ENCODE data around the gene SECTM1. TPM values are rescaled to one million over a fixed set of nuclear protein-coding genes. Genes with fewer than 3 reads are reported as not detected.

Gene SECTM1
- total and polyA plus RNA-seq, 9 of the 15 experiments (the other 6 are each of a cell fraction or from before 2014, with no cell fraction given): 0.11 to 0.46 (median 0.18) TPM; not detected in 6

DNA sequence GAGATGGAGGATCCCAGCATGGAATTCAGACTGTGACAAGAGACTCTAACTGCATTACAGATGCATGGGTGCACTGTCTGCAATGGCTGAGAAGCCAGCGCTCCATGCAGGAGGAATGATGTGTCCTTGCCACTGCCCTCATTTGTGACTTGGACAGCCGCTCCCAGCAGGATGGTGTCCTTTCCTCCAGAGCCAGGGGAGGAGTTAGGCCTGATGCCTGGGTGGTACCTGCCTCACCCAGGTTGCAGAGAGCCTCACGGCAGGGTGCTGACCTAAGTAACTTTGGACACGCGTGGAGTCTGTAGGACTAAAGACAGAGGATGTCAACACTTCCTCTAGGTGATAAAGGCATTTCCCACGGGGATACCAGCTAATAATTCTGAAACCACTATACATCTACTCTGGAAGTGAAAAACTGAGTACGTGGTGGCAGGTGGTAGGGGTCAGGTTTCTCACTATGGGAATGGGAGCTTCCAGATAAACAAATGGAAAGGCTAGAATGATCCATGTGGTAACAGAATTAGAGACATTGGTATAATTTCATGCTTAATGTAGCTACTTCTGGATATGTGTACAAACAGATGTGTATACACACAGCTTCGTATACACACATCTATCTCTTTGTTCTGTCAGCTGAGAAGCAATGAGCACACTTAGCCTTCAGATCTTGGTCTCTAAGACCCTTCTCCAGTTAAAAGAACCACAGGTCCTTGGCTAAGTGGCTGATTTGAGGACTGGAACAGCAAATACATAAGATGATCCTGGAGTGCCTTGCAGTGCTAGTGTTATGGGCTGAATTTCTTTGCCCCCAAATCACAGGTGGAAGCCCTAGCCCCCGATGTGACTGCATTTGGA lies 46.3 kb downstream of the SECTM1 start:
- Histone ChIP-seq H3K79me2 (ENCODE audit: control insufficient read depth, insufficient read depth, low read length) (peaks cover 10% of the 10 kb centered on the region), H2AFZ (ENCODE audit: low read depth, low read length) (peak overlapping the region; percentile 67), H3K4me1 (replicated peaks in 1 of 2; ENCODE audit: control insufficient read depth in 2 of 2, insufficient read depth in 2 of 2, low read length in 2 of 2) (peaks cover 49 to 75% of the 10 kb centered on the region in 2 experiments), H3K9me3 (replicated peaks; ENCODE audit: control insufficient read depth, insufficient read depth, low read depth, low read length) (no peaks in the 10 kb centered on the region), H3K9ac (ENCODE audit: insufficient read depth in 1 of 2, low read depth in 2 of 2, low read length in 2 of 2) (peak overlapping the region; percentile 27 to 65; a peak in 3 of 4 replicates), H3K27ac (ENCODE audit: extremely low read depth, low read depth, low read length) (peak overlapping the region; percentile 61), H3K9me1 (ENCODE audit: control insufficient read depth, insufficient read depth, low read length) (no peaks in the 10 kb centered on the region), H3K4me2 (ENCODE audit: insufficient read depth, low read length) (peak overlapping the region; percentile 64; the same call in 1 of the 2 replicates), H3K27me3 (ENCODE audit: control insufficient read depth in 2 of 2, insufficient read depth in 2 of 2, low read length in 2 of 2) (no peaks in the 10 kb centered on the region), H3K4me3 (no peak overlapping the region), H4K20me1 (replicated peaks; ENCODE audit: control insufficient read depth, insufficient read depth, low read length) (no peaks in the 10 kb centered on the region), H3K36me3 (ENCODE audit: control insufficient read depth, insufficient read depth, low read length) (no peaks in the 10 kb centered on the region)
- DNase-seq (ENCODE audit: extremely low read depth in 1 of 4, low spot score in 3 of 4) (no peak), FAIRE-seq (peak; percentile 35), ATAC-seq (no peak)
- no TSS peak for BruUV-seq (replicated peaks)
- CTCF ChIA-PET (ENCODE audit: low intra/inter-chr PET ratio): interaction anchor here (0.5 kb wide), 1 partner anchor 250 kb away, joined by 3 read pairs; the partner anchor contains the start of gene DCXR
- intact Hi-C loops (cut with micrococcal nuclease) (no loop called here), in situ Hi-C loops (cut with MboI) (no loop called here)
- POLR2A ChIA-PET: interaction anchor here (1.0 kb wide), 1 partner anchor 14 kb away, joined by 4 read pairs; the partner anchor contains the start of gene CSNK1D
- WGBS (ENCODE audit: insufficient coverage, low coverage, missing lambda C conversion rate): 55% methylated on average over 8 of the region's 9 CpGs
- TF ChIP-seq, protein P1, sequence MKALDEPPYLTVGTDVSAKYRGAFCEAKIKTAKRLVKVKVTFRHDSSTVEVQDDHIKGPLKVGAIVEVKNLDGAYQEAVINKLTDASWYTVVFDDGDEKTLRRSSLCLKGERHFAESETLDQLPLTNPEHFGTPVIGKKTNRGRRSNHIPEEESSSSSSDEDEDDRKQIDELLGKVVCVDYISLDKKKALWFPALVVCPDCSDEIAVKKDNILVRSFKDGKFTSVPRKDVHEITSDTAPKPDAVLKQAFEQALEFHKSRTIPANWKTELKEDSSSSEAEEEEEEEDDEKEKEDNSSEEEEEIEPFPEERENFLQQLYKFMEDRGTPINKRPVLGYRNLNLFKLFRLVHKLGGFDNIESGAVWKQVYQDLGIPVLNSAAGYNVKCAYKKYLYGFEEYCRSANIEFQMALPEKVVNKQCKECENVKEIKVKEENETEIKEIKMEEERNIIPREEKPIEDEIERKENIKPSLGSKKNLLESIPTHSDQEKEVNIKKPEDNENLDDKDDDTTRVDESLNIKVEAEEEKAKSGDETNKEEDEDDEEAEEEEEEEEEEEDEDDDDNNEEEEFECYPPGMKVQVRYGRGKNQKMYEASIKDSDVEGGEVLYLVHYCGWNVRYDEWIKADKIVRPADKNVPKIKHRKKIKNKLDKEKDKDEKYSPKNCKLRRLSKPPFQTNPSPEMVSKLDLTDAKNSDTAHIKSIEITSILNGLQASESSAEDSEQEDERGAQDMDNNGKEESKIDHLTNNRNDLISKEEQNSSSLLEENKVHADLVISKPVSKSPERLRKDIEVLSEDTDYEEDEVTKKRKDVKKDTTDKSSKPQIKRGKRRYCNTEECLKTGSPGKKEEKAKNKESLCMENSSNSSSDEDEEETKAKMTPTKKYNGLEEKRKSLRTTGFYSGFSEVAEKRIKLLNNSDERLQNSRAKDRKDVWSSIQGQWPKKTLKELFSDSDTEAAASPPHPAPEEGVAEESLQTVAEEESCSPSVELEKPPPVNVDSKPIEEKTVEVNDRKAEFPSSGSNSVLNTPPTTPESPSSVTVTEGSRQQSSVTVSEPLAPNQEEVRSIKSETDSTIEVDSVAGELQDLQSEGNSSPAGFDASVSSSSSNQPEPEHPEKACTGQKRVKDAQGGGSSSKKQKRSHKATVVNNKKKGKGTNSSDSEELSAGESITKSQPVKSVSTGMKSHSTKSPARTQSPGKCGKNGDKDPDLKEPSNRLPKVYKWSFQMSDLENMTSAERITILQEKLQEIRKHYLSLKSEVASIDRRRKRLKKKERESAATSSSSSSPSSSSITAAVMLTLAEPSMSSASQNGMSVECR (CRISPR knock-in tag; IDR thresholded peaks at IDR 0.05): peak; percentile 35; the same call in 1 of the 2 replicates
- TF ChIP-seq FOXP1 (CRISPR knock-in tag; IDR thresholded peaks at IDR 0.05): peak; percentile 38
- TF ChIP-seq, protein P2, sequence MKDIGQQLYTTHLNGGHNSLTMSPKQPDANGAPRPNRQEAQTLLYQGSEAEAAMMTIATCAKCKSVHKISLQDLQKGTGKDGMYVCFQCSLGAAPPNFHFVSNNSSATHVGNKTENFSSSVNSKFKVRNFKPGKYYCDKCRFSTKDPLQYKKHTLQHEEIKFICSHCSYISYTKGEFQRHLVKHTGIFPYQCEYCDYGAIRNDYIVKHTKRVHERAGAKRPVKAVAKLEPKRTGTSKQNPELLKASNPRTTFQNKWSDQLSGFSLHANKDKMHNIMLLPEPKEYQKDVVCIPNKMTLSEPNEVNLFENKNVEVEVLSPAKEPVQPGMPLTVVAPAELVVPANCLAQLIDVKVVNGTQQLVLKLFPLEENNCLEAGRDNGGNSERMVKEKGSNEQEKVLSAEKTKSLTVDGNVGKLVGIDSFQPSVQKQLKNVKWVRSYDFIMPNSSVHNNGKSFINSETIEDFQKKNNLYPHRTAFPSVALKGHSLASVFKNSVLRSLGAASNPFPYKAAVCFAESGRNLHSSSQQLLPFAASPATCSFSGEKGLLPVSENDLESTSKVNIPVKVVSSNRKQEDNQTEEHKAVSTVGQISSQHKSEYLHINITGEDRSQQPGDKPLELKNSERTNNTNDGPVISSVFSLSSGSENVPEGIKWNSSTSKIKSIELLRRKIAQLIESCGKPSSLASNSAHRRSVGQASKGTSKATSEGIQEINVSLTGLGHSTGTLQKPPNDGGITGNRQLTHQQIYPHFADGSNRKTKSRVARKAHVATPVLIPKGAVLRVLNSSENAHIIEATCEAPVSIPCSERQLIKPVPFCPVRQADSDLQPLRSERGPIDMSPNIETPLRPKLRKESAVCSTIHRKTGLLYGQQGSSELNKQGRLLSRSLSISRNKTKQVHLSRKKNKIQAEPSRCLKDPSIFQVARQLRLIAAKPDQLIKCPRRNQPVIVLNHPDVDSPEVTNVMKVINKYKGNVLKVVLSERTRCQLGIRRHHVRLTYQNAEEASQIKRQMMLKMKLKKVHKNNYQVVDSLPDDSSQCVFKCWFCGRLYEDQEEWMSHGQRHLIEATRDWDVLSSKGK (CRISPR knock-in tag; IDR thresholded peaks at IDR 0.05): no peak
